Upper lobe of right lung (tissue), 1 donor: Measurements from ENCODE around the gene CFB. TPM values are rescaled to one million over a fixed set of nuclear protein-coding genes. Genes with fewer than 3 reads are reported as not detected.
A peak's percentile ranks its signal among the peaks of the same experiment; 100 is the strongest.
"Not testable (repeated sequence)": the region's sequence is repeated elsewhere in the genome, so short reads cannot be mapped to it uniquely, and the experiment has no call there.

Experiments
- ATAC-seq: fragments of 200-7000 bp; cut with Tn5 transposase; one replicate; pipeline ENCODE4 v1.9.1; 2020; ENCODE audit warnings: mild to moderate bottlenecking, moderate library complexity
- DNase-seq: peaks from one replicate; pipeline ENCODE4 v3.0.0-alpha.2; 2020
- H3K27ac ChIP-seq: fragments of 200-600 bp; one replicate; pipeline ENCODE4 v1.8.0; 2022
- H3K27me3 ChIP-seq: fragments of 200-600 bp; one replicate; pipeline ENCODE4 v1.8.0; 2022; ENCODE audit warnings: mild to moderate bottlenecking
- H3K36me3 ChIP-seq: fragments of 200-600 bp; one replicate; pipeline ENCODE4 v1.8.0; 2022
- H3K4me1 ChIP-seq: fragments of 200-600 bp; one replicate; pipeline ENCODE4 v1.8.0; 2022
- H3K4me3 ChIP-seq: fragments of 200-600 bp; one replicate; pipeline ENCODE4 v1.8.0; 2022; ENCODE audit warnings: mild to moderate bottlenecking
- H3K9me3 ChIP-seq: fragments of 200-600 bp; one replicate; pipeline ENCODE4 v1.8.0; 2022
- intact Hi-C: fragments of 100-400 bp; cut with DNase I; formaldehyde crosslinking; loops from one replicate; pipeline ENCODE4 v1.11.0; 2022
- total RNA-seq: library from RNA; stranded (reverse); fragmentation: NEBNext Ultra II Directional; extraction: Animal tissue kit (Norgen Biotek cat#: 25700); gene quantifications from one replicate; pipeline ENCODE4 v1.2.1, GENCODE V29; 2021
- TF ChIP-seq, protein P1 (sequence below): fragments of 200-600 bp; IDR thresholded peaks from one replicate; pipeline ENCODE4 v1.8.0; 2022; ENCODE audit warnings: antibody characterized with exemption
- donor health status: DM: no; HTN: yes; CAD: no; lungs with severe emphysema.

CFB gene
- total RNA-seq, 1 donor from 2014 or later, result 74.9 TPM

DNA sequence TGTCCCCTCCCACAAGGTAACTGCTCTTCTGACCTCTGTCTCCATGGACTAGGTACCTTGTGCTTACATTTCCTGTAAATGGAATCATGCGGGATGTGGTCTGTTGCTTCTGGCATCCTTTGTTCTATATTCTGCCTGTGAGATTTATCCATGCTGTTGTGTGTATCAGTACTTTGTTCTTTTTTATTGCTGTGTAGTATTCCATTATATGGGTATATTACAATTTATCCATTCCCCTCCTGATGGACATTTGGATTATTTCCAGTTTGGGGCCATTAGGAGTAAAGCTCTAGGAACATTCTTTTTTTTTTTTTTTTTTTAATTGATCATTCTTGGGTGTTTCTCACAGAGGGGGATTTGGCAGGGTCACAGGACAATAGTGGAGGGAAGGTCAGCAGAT is 14.9 kb upstream of the CFB start:
- H3K27me3 ChIP-seq, result no peaks in the 10 kb centered on the region
- H3K36me3 ChIP-seq, result no peaks in the 10 kb centered on the region
- DNase-seq, result no peak
- TF ChIP-seq, protein P1, sequence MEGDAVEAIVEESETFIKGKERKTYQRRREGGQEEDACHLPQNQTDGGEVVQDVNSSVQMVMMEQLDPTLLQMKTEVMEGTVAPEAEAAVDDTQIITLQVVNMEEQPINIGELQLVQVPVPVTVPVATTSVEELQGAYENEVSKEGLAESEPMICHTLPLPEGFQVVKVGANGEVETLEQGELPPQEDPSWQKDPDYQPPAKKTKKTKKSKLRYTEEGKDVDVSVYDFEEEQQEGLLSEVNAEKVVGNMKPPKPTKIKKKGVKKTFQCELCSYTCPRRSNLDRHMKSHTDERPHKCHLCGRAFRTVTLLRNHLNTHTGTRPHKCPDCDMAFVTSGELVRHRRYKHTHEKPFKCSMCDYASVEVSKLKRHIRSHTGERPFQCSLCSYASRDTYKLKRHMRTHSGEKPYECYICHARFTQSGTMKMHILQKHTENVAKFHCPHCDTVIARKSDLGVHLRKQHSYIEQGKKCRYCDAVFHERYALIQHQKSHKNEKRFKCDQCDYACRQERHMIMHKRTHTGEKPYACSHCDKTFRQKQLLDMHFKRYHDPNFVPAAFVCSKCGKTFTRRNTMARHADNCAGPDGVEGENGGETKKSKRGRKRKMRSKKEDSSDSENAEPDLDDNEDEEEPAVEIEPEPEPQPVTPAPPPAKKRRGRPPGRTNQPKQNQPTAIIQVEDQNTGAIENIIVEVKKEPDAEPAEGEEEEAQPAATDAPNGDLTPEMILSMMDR, result no peak
- H3K4me3 ChIP-seq, result no peak overlapping the region
- peaks cover 7% of the 10 kb centered on the region for H3K4me1 ChIP-seq
- no peaks in the 10 kb centered on the region for H3K9me3 ChIP-seq
- H3K27ac ChIP-seq, result no peak overlapping the region
- no peak for ATAC-seq
- intact Hi-C loops, result no loop called here

DNA sequence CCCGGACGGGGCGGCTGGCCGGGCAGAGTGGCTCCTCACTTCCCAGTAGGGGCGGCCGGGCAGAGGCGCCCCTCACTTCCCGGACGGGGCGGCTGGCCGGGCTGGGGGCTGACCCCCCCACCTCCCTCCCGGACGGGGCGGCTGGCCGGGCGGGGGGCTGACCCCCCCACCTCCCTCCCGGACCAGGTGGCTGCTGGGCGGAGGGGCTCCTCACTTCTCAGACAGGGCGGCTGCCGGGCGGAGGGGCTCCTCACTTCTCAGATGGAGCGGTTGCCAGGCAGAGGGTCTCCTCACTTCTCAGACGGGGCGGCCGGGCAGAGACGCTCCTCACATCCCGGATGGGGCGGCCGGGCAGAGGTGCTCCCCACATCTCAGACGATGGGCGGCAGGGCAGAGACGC is 13.8 kb upstream of the CFB start:
- H3K27ac ChIP-seq, ATAC-seq, H3K27me3 ChIP-seq, H3K36me3 ChIP-seq, DNase-seq, H3K4me3 ChIP-seq, intact Hi-C loops, H3K4me1 ChIP-seq, H3K9me3 ChIP-seq: not testable (repeated sequence)

DNA sequence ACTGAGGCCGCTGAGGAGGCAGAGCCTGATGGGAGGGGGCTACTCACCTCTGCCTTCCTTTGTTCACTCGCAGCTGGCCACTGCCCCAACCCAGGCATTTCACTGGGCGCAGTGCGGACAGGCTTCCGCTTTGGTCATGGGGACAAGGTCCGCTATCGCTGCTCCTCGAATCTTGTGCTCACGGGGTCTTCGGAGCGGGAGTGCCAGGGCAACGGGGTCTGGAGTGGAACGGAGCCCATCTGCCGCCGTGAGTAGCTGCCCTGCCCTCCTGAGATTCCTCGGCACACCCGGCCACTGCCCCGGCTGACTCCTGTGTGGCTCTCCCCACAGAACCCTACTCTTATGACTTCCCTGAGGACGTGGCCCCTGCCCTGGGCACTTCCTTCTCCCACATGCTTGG is 12.4 kb upstream of the CFB start:
- no peak for DNase-seq
- Histone ChIP-seq H3K9me3 (no peaks in the 10 kb centered on the region), H3K27ac (no peak overlapping the region), H3K27me3 (no peaks in the 10 kb centered on the region), H3K4me3 (no peak overlapping the region), H3K4me1 (peaks cover 7% of the 10 kb centered on the region), H3K36me3 (no peaks in the 10 kb centered on the region)
- intact Hi-C loops, result no loop called here
- TF ChIP-seq, protein P1, result no peak
- peak; percentile 28 for ATAC-seq

DNA sequence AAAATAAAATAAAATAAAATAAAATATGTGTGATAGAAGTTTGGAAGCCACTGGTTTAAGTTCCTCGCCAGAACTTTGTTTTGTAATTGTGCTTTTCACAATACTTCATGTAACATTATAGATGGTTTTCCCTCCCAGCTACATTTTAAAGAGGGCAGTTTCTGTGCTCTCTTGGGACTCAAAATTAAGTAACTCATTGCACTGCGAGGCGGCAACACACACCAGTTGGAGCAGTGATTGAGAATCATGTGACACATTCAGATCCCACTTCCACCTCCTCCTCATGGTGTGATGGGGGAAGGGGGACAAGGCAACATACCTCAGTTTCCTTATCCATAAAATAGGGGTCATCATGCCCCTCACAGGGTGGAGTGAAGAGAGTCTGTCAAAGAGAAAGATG is 10.9 kb upstream of the CFB start:
- Histone ChIP-seq H3K36me3 (peaks cover 5% of the 10 kb centered on the region), H3K27ac (no peak overlapping the region), H3K9me3 (no peaks in the 10 kb centered on the region), H3K27me3 (no peaks in the 10 kb centered on the region), H3K4me3 (no peak overlapping the region), H3K4me1 (no peaks in the 10 kb centered on the region)
- ATAC-seq (no peak), DNase-seq (no peak)
- TF ChIP-seq, protein P1, result no peak
- intact Hi-C loops, result no loop called here

DNA sequence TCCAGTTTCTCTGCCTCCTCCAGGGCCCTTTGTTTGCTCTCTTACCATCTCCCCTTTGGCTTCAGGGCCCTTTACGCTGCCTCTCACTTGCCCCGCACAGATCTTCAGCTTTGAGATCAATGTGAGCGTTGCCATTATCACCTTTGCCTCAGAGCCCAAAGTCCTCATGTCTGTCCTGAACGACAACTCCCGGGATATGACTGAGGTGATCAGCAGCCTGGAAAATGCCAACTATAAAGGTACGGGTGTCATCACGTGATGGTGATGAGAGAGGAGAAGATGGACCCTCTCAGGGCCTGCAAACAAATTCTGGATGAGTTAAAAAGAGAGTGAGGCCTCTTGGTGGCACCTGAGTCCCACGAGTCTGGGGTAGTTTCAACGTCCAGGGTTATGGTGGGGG is 10.1 kb upstream of the CFB start:
- TF ChIP-seq, protein P1, result no peak
- Histone ChIP-seq H3K4me3 (no peak overlapping the region), H3K27me3 (no peaks in the 10 kb centered on the region), H3K36me3 (peaks cover 12% of the 10 kb centered on the region), H3K9me3 (no peaks in the 10 kb centered on the region), H3K4me1 (no peaks in the 10 kb centered on the region), H3K27ac (no peak overlapping the region)
- DNase-seq, result no peak
- no peak for ATAC-seq
- intact Hi-C loops, result no loop called here

DNA sequence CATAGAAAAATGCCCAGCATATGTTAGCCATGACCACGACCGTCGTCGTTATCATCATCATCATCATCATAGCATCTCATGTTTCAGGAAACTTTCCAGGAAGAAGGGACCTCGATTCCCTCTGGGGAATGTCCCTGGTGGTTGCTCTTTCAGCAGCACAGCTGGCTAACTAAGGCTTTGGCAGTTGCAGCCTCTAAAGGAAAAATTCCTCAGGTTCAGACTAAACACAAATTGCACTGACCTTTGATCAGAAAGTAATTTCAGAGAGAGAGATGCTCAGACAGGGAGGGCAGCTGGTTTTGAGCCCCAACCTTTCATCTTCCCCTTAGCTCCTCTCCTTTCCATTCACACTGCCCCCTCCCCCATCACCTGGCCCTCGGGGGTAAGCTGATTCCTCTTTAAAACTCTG is 5.6 kb upstream of the CFB start:
- Histone ChIP-seq H3K4me1 (peaks cover 5% of the 10 kb centered on the region), H3K27me3 (no peaks in the 10 kb centered on the region), H3K27ac (no peak overlapping the region), H3K36me3 (peaks cover 19% of the 10 kb centered on the region), H3K9me3 (no peaks in the 10 kb centered on the region), H3K4me3 (no peak overlapping the region)
- DNase-seq (no peak), ATAC-seq (no peak)
- intact Hi-C loops, result no loop called here
- TF ChIP-seq, protein P1, result no peak
